GM19468 (cell line): ENCODE results near the gene RALGAPB.
"Not testable (repeated sequence)": the region's sequence is repeated elsewhere in the genome, so short reads cannot be mapped to it uniquely, and the experiment has no call there.

ENCODE experiments used
- ATAC-seq: cut with Tn5 transposase; IDR thresholded peaks from one replicate; pipeline ENCODE4 v1.9.1; 2021; ENCODE audit warnings: mild to moderate bottlenecking, moderate library complexity, moderate number of reproducible peaks; ENCODE audit not compliant: unreplicated experiment; ENCODE audit errors: extremely low read depth

RALGAPB gene

GRCh38 chr20:38581013-38581412, 108.4 kb downstream of the RALGAPB start, which contains the start of gene ADIG:
ADIG (plus strand) TSS chr20:38581197; CDS start chr20:38581251, 54 bp downstream.
- ATAC-seq: no peak

GRCh38 chr20:38581830-38582358, 109.3 kb downstream of the RALGAPB start:
- no peak for ATAC-seq

GRCh38 chr20:38583306-38583705, 110.7 kb downstream of the RALGAPB start:
- no peak for ATAC-seq

- ATAC-seq: no peak
Measured at GRCh38 chr20:38584099-38584763, 111.6 kb downstream of the RALGAPB start.

GRCh38 chr20:38585404-38586180, 112.9 kb downstream of the RALGAPB start:
- ATAC-seq: no peak

GRCh38 chr20:38586181-38586525, 113.5 kb downstream of the RALGAPB start:
- no peak for ATAC-seq

- ATAC-seq: no peak
Measured at GRCh38 chr20:38588303-38588702, 115.7 kb downstream of the RALGAPB start.

GRCh38 chr20:38589351-38589750, 116.7 kb downstream of the RALGAPB start:
- no peak for ATAC-seq

- ATAC-seq: no peak
Measured at GRCh38 chr20:38589967-38590675, 117.5 kb downstream of the RALGAPB start.

GRCh38 chr20:38590676-38591473, 118.2 kb downstream of the RALGAPB start:
- no peak for ATAC-seq

GRCh38 chr20:38591474-38592410, 119.1 kb downstream of the RALGAPB start:
- no peak for ATAC-seq

GRCh38 chr20:38592411-38592790, 119.8 kb downstream of the RALGAPB start:
- ATAC-seq: not testable (repeated sequence)

GRCh38 chr20:38594281-38594680, 121.6 kb downstream of the RALGAPB start:
- not testable (repeated sequence) for ATAC-seq

- not testable (repeated sequence) for ATAC-seq
Measured at GRCh38 chr20:38595886-38596285, 123.2 kb downstream of the RALGAPB start.

GRCh38 chr20:38599410-38599882, 126.8 kb downstream of the RALGAPB start:
- ATAC-seq: no peak

GRCh38 chr20:38600057-38600456, 127.4 kb downstream of the RALGAPB start:
- ATAC-seq: no peak

- no peak for ATAC-seq
Measured at GRCh38 chr20:38601216-38602184, 128.9 kb downstream of the RALGAPB start, which contains the start of gene ARHGAP40. ARHGAP40 (plus strand) TSS chr20:38601809.

- no peak for ATAC-seq
Measured at GRCh38 chr20:38602185-38602581, 129.5 kb downstream of the RALGAPB start.
